ENCODE data around the gene CWC27. TPM values are rescaled to one million over a fixed set of nuclear protein-coding genes. Genes with fewer than 3 reads are reported as not detected.

CWC27 gene
- total RNA-seq, 1 donor, result 7.5 TPM

GRCh38 chr5:64836190-64836755, 67.5 kb downstream of the CWC27 start:
- DNase-seq (ENCODE audit: low read depth in 2 of 3, low spot score in 2 of 3), result no peak

- no peak for DNase-seq (ENCODE audit: low read depth in 2 of 3, low spot score in 2 of 3)
Measured at GRCh38 chr5:64836786-64837185, 68.1 kb downstream of the CWC27 start.

GRCh38 chr5:64838376-64838775, 69.6 kb downstream of the CWC27 start:
- DNase-seq (ENCODE audit: low read depth in 2 of 3, low spot score in 2 of 3), result no peak

GRCh38 chr5:64838803-64839202, 70.1 kb downstream of the CWC27 start:
- DNase-seq (ENCODE audit: low read depth in 2 of 3, low spot score in 2 of 3), result no peak

- no peak for DNase-seq (ENCODE audit: low read depth in 2 of 3, low spot score in 2 of 3)
Measured at GRCh38 chr5:64839936-64840335, 71.2 kb downstream of the CWC27 start.

GRCh38 chr5:64840958-64841357, 72.2 kb downstream of the CWC27 start:
- no peak for DNase-seq (ENCODE audit: low read depth in 2 of 3, low spot score in 2 of 3)

GRCh38 chr5:64853777-64854176, 85.0 kb downstream of the CWC27 start:
- no peak for DNase-seq (ENCODE audit: low read depth in 2 of 3, low spot score in 2 of 3)

GRCh38 chr5:64854855-64855254, 86.1 kb downstream of the CWC27 start:
- no peak for DNase-seq (ENCODE audit: low read depth in 2 of 3, low spot score in 2 of 3)

GRCh38 chr5:64859881-64860280, 91.2 kb downstream of the CWC27 start:
- DNase-seq (ENCODE audit: low read depth in 2 of 3, low spot score in 2 of 3), result no peak

- DNase-seq (ENCODE audit: low read depth in 2 of 3, low spot score in 2 of 3), result no peak
Measured at GRCh38 chr5:64861281-64861680, 92.6 kb downstream of the CWC27 start.

GRCh38 chr5:64864171-64864570, 95.4 kb downstream of the CWC27 start:
- no peak for DNase-seq (ENCODE audit: low read depth in 2 of 3, low spot score in 2 of 3)

GRCh38 chr5:64865662-64866061, 96.9 kb downstream of the CWC27 start:
- no peak for DNase-seq (ENCODE audit: low read depth in 2 of 3, low spot score in 2 of 3)

- DNase-seq (ENCODE audit: low read depth in 2 of 3, low spot score in 2 of 3), result no peak
Measured at GRCh38 chr5:64869419-64869818, 100.7 kb downstream of the CWC27 start.

- no peak for DNase-seq (ENCODE audit: low read depth in 2 of 3, low spot score in 2 of 3)
Measured at GRCh38 chr5:64872044-64872443, 103.3 kb downstream of the CWC27 start.

- no peak for DNase-seq (ENCODE audit: low read depth in 2 of 3, low spot score in 2 of 3)
Measured at GRCh38 chr5:64873441-64873840, 104.7 kb downstream of the CWC27 start.

- DNase-seq (ENCODE audit: low read depth in 2 of 3, low spot score in 2 of 3), result no peak
Measured at GRCh38 chr5:64874753-64875152, 106.0 kb downstream of the CWC27 start.

- DNase-seq (ENCODE audit: low read depth in 2 of 3, low spot score in 2 of 3), result no peak
Measured at GRCh38 chr5:64876203-64876602, 107.5 kb downstream of the CWC27 start.

- no peak for DNase-seq (ENCODE audit: low read depth in 2 of 3, low spot score in 2 of 3)
Measured at GRCh38 chr5:64880821-64881220, 112.1 kb downstream of the CWC27 start.

GRCh38 chr5:64883912-64884311, 115.2 kb downstream of the CWC27 start:
- no peak for DNase-seq (ENCODE audit: low read depth in 2 of 3, low spot score in 2 of 3)

- no peak for DNase-seq (ENCODE audit: low read depth in 2 of 3, low spot score in 2 of 3)
Measured at GRCh38 chr5:64884541-64884940, 115.8 kb downstream of the CWC27 start.

- DNase-seq (ENCODE audit: low read depth in 2 of 3, low spot score in 2 of 3), result no peak
Measured at GRCh38 chr5:64887910-64888309, 119.2 kb downstream of the CWC27 start.

- no peak for DNase-seq (ENCODE audit: low read depth in 2 of 3, low spot score in 2 of 3)
Measured at GRCh38 chr5:64895748-64896147, 127.0 kb downstream of the CWC27 start.

GRCh38 chr5:64899838-64900237, 131.1 kb downstream of the CWC27 start:
- no peak for DNase-seq (ENCODE audit: low read depth in 2 of 3, low spot score in 2 of 3)
